Esophagus muscularis mucosa (tissue), 3 donors: ENCODE measurements around the gene GLB1L3.

ENCODE experiments used
- CTCF ChIP-seq, 3 experiments: fragments of 200-600 bp in 2 of 3; fragments of 450-650 bp in 1 of 3; sonication (generic) in 2 of 3; IDR thresholded peaks; one replicate each; pipeline ENCODE4 v1.5.1; 2017 to 2019; ENCODE audit warnings: antibody characterized with exemption in 3 of 3, mild to moderate bottlenecking in 2 of 3, moderate library complexity in 1 of 3
- EP300 ChIP-seq: sonication (generic); formaldehyde crosslinking; IDR thresholded peaks from one replicate; pipeline ENCODE4 v1.6.1; 2017; ENCODE audit warnings: antibody characterized with exemption

GRCh38 chr11:134233729-134234179 lies 42.4 kb upstream of the GLB1L3 start:
- TF ChIP-seq CTCF (IDR thresholded peaks at IDR 0.05) (no peak), EP300 (no peak)
